Neural cell (in vitro differentiated cells): ENCODE data around the gene SMAD1. TPM values are rescaled to one million over a fixed set of nuclear protein-coding genes. Genes with fewer than 3 reads are reported as not detected.

ENCODE experiments used
- H2AFZ ChIP-seq: fragments of 200-600, 300-800 bp; sonication (generic), shearing (Covaris generic); 2 replicates; pipeline ENCODE4 v1.6.0; 2014; ENCODE audit warnings: low read depth, mild to moderate bottlenecking, antibody characterized with exemption, low read length, moderate library complexity
- H3F3A ChIP-seq: fragments of 200-600 bp; shearing (Covaris generic); 2 replicates; pipeline ENCODE4 v1.6.1; 2016; ENCODE audit warnings: mild to moderate bottlenecking, moderate library complexity, mixed read lengths, antibody characterized with exemption, low read length; ENCODE audit not compliant: insufficient read depth, poor library complexity, severe bottlenecking
- H3K27ac ChIP-seq: fragments of 200-600, 300-800 bp; sonication (generic), shearing (Covaris generic); 2 replicates; pipeline ENCODE4 v1.5.1; 2014; ENCODE audit warnings: mild to moderate bottlenecking, low read length, moderate library complexity
- H3K27me3 ChIP-seq: fragments of 300-800, 200-600 bp; sonication (generic), shearing (Covaris generic); 2 replicates; pipeline ENCODE4 v1.6.0; 2014; ENCODE audit warnings: mild to moderate bottlenecking, low read depth, low read length, moderate library complexity; ENCODE audit not compliant: insufficient read depth
- H3K36me3 ChIP-seq: fragments of 300-800, 200-600 bp; sonication (generic), shearing (Covaris generic); 2 replicates; pipeline ENCODE4 v1.5.1; 2014; ENCODE audit warnings: mild to moderate bottlenecking, antibody characterized with exemption, low read length, moderate library complexity; ENCODE audit not compliant: insufficient read depth
- H3K4me2 ChIP-seq: fragments of 300-800, 200-600 bp; sonication (generic), shearing (Covaris generic); 2 replicates; pipeline ENCODE4 v1.6.0; 2014; ENCODE audit warnings: mild to moderate bottlenecking, low read length
- H3K4me3 ChIP-seq: fragments of 300-800, 200-600 bp; sonication (generic), shearing (Covaris generic); 2 replicates; pipeline ENCODE4 v1.5.1; 2014; ENCODE audit warnings: mild to moderate bottlenecking, low read length, moderate library complexity
- H3K79me2 ChIP-seq: fragments of 200-600 bp; shearing (Covaris generic); replicated peaks from 2 replicates; pipeline ENCODE4 v1.6.0; 2014; ENCODE audit warnings: mild to moderate bottlenecking, low read length, moderate library complexity; ENCODE audit not compliant: insufficient read depth
- H3K9ac ChIP-seq: fragments of 300-800, 200-600 bp; sonication (generic), shearing (Covaris generic); 2 replicates; pipeline ENCODE4 v1.6.1; 2016; ENCODE audit warnings: mild to moderate bottlenecking, low read length, mixed read lengths
- H3K9me2 ChIP-seq: fragments of 200-600 bp; shearing (Covaris generic); 2 replicates; pipeline ENCODE4 v1.6.1; 2016; ENCODE audit warnings: mild to moderate bottlenecking, low read length, mixed read lengths; ENCODE audit not compliant: insufficient read depth
- H3K9me3 ChIP-seq: fragments of 200-600, 300-800 bp; sonication (generic), shearing (Covaris generic); 2 replicates; pipeline ENCODE4 v1.6.1; 2016; ENCODE audit warnings: mild to moderate bottlenecking, mixed run types, low read length, moderate library complexity, mixed read lengths
- H4K20me1 ChIP-seq: fragments of 200-600 bp; shearing (Covaris generic); 2 replicates; pipeline ENCODE4 v1.6.1; 2016; ENCODE audit warnings: mild to moderate bottlenecking, mixed run types; ENCODE audit not compliant: insufficient read depth
- EP300 ChIP-seq: fragments of 450-650 bp; conservative IDR thresholded peaks from 2 replicates; pipeline ENCODE4 v1.6.1; 2014; ENCODE audit warnings: antibody characterized with exemption, mild to moderate bottlenecking, moderate library complexity; ENCODE audit not compliant: poor library complexity, severe bottlenecking
- EZH2 ChIP-seq: fragments of 200-600, 300-800 bp; shearing (Covaris generic), sonication (generic); IDR thresholded peaks from 2 replicates; pipeline ENCODE4 v1.6.1; 2014; ENCODE audit warnings: antibody characterized with exemption, low read length, borderline replicate concordance, mild to moderate bottlenecking; ENCODE audit not compliant: insufficient read depth, poor library complexity, severe bottlenecking
- MXI1 ChIP-seq: fragments of 450-650 bp; conservative IDR thresholded peaks from 2 replicates; pipeline ENCODE4 v1.6.1; 2014; ENCODE audit warnings: antibody characterized with exemption, mild to moderate bottlenecking; ENCODE audit not compliant: poor library complexity, severe bottlenecking
- POLR2AphosphoS5 ChIP-seq: IDR thresholded peaks from 2 replicates; pipeline ENCODE4 v1.6.1; 2012
- RAD21 ChIP-seq: fragments of 450-650 bp; conservative IDR thresholded peaks from 2 replicates; pipeline ENCODE4 v1.6.1; 2014; ENCODE audit warnings: antibody characterized with exemption, mild to moderate bottlenecking, moderate library complexity
- SMC3 ChIP-seq: fragments of 450-650 bp; conservative IDR thresholded peaks from 2 replicates; pipeline ENCODE4 v1.6.1; 2014; ENCODE audit warnings: antibody characterized with exemption, mild to moderate bottlenecking, moderate library complexity; ENCODE audit not compliant: poor library complexity
- TAF1 ChIP-seq: IDR thresholded peaks from 2 replicates; pipeline ENCODE4 v1.6.1; 2012; ENCODE audit warnings: low read depth
- polyA plus RNA-seq: library from polyadenylated mRNA; depleted of rRNA; stranded (reverse); fragments of >200 nt; gene quantifications from 2 replicates; pipeline ENCODE4 v1.2.3, GENCODE V29; 2014
- TF ChIP-seq, protein P1 (sequence below): IDR thresholded peaks from 2 replicates; pipeline ENCODE4 v1.6.1; 2012; ENCODE audit warnings: borderline replicate concordance
- TF ChIP-seq, protein P2 (sequence below): fragments of 450-650 bp; IDR thresholded peaks from 2 replicates; pipeline ENCODE4 v1.5.1; 2014; ENCODE audit warnings: antibody characterized with exemption, mild to moderate bottlenecking, moderate library complexity; ENCODE audit not compliant: poor library complexity, severe bottlenecking

Gene SMAD1
- polyA plus RNA-seq, 1 donor from 2014 or later = 31.7 TPM

GRCh38 chr4:145513020-145513621, 31.5 kb downstream of the SMAD1 start:
- Histone ChIP-seq H4K20me1 (no peaks in the 10 kb centered on the region), H3K36me3 (no peaks in the 10 kb centered on the region), H3F3A (no peaks in the 10 kb centered on the region), H3K4me3 (no peak overlapping the region), H3K9me3 (no peaks in the 10 kb centered on the region), H3K4me2 (no peak overlapping the region), H3K27ac (no peak overlapping the region), H3K27me3 (no peaks in the 10 kb centered on the region), H2AFZ (no peak overlapping the region), H3K9ac (no peak overlapping the region), H3K9me2 (no peaks in the 10 kb centered on the region), H3K79me2 (peaks cover 53% of the 10 kb centered on the region)
- TF ChIP-seq, protein P1, sequence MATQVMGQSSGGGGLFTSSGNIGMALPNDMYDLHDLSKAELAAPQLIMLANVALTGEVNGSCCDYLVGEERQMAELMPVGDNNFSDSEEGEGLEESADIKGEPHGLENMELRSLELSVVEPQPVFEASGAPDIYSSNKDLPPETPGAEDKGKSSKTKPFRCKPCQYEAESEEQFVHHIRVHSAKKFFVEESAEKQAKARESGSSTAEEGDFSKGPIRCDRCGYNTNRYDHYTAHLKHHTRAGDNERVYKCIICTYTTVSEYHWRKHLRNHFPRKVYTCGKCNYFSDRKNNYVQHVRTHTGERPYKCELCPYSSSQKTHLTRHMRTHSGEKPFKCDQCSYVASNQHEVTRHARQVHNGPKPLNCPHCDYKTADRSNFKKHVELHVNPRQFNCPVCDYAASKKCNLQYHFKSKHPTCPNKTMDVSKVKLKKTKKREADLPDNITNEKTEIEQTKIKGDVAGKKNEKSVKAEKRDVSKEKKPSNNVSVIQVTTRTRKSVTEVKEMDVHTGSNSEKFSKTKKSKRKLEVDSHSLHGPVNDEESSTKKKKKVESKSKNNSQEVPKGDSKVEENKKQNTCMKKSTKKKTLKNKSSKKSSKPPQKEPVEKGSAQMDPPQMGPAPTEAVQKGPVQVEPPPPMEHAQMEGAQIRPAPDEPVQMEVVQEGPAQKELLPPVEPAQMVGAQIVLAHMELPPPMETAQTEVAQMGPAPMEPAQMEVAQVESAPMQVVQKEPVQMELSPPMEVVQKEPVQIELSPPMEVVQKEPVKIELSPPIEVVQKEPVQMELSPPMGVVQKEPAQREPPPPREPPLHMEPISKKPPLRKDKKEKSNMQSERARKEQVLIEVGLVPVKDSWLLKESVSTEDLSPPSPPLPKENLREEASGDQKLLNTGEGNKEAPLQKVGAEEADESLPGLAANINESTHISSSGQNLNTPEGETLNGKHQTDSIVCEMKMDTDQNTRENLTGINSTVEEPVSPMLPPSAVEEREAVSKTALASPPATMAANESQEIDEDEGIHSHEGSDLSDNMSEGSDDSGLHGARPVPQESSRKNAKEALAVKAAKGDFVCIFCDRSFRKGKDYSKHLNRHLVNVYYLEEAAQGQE = no peak
- TF ChIP-seq RAD21 (no peak), EZH2 (no peak), TAF1 (no peak), EP300 (no peak), MXI1 (no peak), POLR2AphosphoS5 (no peak), SMC3 (no peak)
- TF ChIP-seq, protein P2, sequence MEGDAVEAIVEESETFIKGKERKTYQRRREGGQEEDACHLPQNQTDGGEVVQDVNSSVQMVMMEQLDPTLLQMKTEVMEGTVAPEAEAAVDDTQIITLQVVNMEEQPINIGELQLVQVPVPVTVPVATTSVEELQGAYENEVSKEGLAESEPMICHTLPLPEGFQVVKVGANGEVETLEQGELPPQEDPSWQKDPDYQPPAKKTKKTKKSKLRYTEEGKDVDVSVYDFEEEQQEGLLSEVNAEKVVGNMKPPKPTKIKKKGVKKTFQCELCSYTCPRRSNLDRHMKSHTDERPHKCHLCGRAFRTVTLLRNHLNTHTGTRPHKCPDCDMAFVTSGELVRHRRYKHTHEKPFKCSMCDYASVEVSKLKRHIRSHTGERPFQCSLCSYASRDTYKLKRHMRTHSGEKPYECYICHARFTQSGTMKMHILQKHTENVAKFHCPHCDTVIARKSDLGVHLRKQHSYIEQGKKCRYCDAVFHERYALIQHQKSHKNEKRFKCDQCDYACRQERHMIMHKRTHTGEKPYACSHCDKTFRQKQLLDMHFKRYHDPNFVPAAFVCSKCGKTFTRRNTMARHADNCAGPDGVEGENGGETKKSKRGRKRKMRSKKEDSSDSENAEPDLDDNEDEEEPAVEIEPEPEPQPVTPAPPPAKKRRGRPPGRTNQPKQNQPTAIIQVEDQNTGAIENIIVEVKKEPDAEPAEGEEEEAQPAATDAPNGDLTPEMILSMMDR = no peak

GRCh38 chr4:145520172-145520571, 38.5 kb downstream of the SMAD1 start:
- Histone ChIP-seq H3K4me2 (no peak overlapping the region), H3K36me3 (no peaks in the 10 kb centered on the region), H3K9me3 (no peaks in the 10 kb centered on the region), H3K79me2 (peaks cover 23% of the 10 kb centered on the region), H4K20me1 (no peaks in the 10 kb centered on the region), H3K27me3 (no peaks in the 10 kb centered on the region), H3K4me3 (no peak overlapping the region), H3K27ac (no peak overlapping the region), H2AFZ (no peak overlapping the region), H3K9me2 (no peaks in the 10 kb centered on the region), H3K9ac (no peak overlapping the region), H3F3A (no peaks in the 10 kb centered on the region)
- TF ChIP-seq EP300 (no peak), MXI1 (no peak), RAD21 (no peak), EZH2 (no peak), TAF1 (no peak), POLR2AphosphoS5 (no peak), SMC3 (no peak)
- TF ChIP-seq, protein P1 = no peak
- TF ChIP-seq, protein P2 = no peak
